IMR-90 (cell line): ENCODE measurements around the gene L3MBTL2.

Experiments used
- POLR2A ChIP-seq: IDR thresholded peaks from 2 replicates; pipeline ENCODE4 v1.6.1; 2012; ENCODE audit warnings: mild to moderate bottlenecking, low read depth, low read length
- SMC3 ChIP-seq: fragments of 150-350 bp; IDR thresholded peaks from 2 replicates; pipeline ENCODE4 v1.6.1; 2016; ENCODE audit warnings: low read depth, mild to moderate bottlenecking, antibody characterized with exemption, low read length, moderate library complexity
- TF ChIP-seq, protein P1 (sequence below): conservative IDR thresholded peaks from 2 replicates; pipeline ENCODE4 v1.5.1; 2012; ENCODE audit warnings: mild to moderate bottlenecking, low read depth, low read length, improper control_type of control experiment

DNA sequence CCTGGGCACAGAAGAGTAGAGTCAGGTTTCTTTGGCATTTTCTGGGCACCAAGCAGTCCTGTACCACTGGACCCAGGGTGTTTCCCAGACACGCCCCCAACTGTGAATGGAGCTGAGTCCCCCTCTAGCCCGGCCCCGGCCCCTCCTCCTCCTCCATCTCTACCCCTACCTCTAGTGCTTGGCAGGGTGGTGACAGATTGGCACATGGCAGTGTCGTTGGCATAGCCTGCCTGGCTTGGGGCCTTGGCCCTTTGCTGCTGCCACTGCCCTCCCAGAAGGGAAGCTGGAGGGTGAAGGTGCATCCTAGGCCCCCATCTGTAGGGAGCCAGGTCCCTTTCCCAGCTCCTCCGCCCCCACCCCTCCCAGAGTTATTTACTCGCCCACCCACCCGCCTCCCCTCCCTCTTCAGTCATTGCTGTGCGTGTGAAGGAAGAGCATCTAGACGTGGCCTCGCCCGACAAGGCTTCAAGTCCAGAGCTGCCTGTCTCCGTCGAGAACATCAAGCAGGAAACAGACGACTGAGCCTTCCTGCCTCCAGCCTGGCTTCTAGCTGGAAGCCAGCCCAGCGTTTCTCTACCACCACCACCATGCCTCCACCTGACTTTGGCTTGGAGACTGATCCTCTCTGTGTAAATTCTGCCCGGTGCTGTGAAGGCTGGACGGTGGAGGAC is 24.8 kb downstream of the L3MBTL2 start:
- TF ChIP-seq, protein P1, sequence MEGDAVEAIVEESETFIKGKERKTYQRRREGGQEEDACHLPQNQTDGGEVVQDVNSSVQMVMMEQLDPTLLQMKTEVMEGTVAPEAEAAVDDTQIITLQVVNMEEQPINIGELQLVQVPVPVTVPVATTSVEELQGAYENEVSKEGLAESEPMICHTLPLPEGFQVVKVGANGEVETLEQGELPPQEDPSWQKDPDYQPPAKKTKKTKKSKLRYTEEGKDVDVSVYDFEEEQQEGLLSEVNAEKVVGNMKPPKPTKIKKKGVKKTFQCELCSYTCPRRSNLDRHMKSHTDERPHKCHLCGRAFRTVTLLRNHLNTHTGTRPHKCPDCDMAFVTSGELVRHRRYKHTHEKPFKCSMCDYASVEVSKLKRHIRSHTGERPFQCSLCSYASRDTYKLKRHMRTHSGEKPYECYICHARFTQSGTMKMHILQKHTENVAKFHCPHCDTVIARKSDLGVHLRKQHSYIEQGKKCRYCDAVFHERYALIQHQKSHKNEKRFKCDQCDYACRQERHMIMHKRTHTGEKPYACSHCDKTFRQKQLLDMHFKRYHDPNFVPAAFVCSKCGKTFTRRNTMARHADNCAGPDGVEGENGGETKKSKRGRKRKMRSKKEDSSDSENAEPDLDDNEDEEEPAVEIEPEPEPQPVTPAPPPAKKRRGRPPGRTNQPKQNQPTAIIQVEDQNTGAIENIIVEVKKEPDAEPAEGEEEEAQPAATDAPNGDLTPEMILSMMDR: no peak
- TF ChIP-seq SMC3 (no peak), POLR2A (no peak)
